MM.1S (cell line): ENCODE data around the gene GNPAT.

ENCODE experiments used
- EZH2phosphoT487 ChIP-seq: fragments of 300-600 bp; sonication (generic); IDR thresholded peaks from 2 replicates; pipeline ENCODE4 v1.6.1; 2018; ENCODE audit warnings: antibody characterized with exemption, low read length
- TF ChIP-seq, protein P1 (sequence below): fragments of 300-600 bp; sonication (generic); IDR thresholded peaks from 2 replicates; pipeline ENCODE4 v1.5.1; 2016; ENCODE audit warnings: antibody characterized with exemption, low read length, mixed read lengths

DNA sequence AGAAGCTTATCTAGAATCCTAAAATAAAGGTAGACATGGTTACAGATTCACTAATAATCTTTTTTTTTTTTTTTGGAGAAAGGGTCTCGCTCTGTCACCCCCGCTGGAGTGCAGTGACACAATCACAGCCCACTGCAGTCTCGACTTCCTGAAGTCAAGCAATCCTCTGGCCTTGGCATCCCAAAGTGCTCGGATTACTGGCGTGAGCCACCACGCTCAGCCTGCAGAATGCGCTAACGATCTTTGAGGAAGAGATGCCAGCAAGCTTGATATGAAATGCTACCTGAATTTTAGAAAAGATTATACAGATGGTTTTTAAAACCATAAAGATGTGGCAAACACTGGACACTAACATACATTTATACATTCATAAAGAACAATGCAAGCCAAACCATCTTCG lies 4.1 kb upstream of the GNPAT start:
- TF ChIP-seq, protein P1, sequence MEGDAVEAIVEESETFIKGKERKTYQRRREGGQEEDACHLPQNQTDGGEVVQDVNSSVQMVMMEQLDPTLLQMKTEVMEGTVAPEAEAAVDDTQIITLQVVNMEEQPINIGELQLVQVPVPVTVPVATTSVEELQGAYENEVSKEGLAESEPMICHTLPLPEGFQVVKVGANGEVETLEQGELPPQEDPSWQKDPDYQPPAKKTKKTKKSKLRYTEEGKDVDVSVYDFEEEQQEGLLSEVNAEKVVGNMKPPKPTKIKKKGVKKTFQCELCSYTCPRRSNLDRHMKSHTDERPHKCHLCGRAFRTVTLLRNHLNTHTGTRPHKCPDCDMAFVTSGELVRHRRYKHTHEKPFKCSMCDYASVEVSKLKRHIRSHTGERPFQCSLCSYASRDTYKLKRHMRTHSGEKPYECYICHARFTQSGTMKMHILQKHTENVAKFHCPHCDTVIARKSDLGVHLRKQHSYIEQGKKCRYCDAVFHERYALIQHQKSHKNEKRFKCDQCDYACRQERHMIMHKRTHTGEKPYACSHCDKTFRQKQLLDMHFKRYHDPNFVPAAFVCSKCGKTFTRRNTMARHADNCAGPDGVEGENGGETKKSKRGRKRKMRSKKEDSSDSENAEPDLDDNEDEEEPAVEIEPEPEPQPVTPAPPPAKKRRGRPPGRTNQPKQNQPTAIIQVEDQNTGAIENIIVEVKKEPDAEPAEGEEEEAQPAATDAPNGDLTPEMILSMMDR, result no peak
- no peak for TF ChIP-seq EZH2phosphoT487
